H1 (cell line): ENCODE results near the gene CORO7. TPM values are rescaled to one million over a fixed set of nuclear protein-coding genes. Genes with fewer than 3 reads are reported as not detected.

Source experiments
- BACH1 ChIP-seq: IDR thresholded peaks from 2 replicates; pipeline ENCODE4 v1.6.1; 2012; ENCODE audit warnings: low read length, improper control_type of control experiment
- BCL11A ChIP-seq, 2 experiments: IDR thresholded peaks; one replicate each; pipeline ENCODE4 v1.6.1; 2011; ENCODE audit warnings: low read depth in 2 of 2, low read length in 2 of 2, mild to moderate bottlenecking in 2 of 2
- CBX5 ChIP-seq: fragments of 300-800, 300-1000 bp; sonication (generic); IDR thresholded peaks from 2 replicates; pipeline ENCODE4 v1.7.1; 2016; ENCODE audit warnings: antibody characterized with exemption, low read length, low read depth
- CEBPB ChIP-seq: IDR thresholded peaks from 2 replicates; pipeline ENCODE4 v1.6.1; 2012; ENCODE audit warnings: low read depth, low read length
- CHD1 ChIP-seq: IDR thresholded peaks from 2 replicates; pipeline ENCODE4 v1.6.1; 2012; ENCODE audit warnings: low read depth, low read length, improper control_type of control experiment
- CREB1 ChIP-seq: IDR thresholded peaks from 2 replicates; pipeline ENCODE4 v1.6.1; 2012; ENCODE audit warnings: inconsistent platforms
- HDAC2 ChIP-seq, 2 experiments: fragments of 300-600 bp in 1 of 2; sonication (generic) in 1 of 2; IDR thresholded peaks; 2 replicates each; pipeline ENCODE4 v1.6.1; 2011 to 2012; ENCODE audit warnings: low read depth in 2 of 2, low read length in 2 of 2, mild to moderate bottlenecking in 2 of 2, moderate library complexity in 2 of 2, borderline replicate concordance in 1 of 2, inconsistent platforms in 1 of 2
- KDM1A ChIP-seq: fragments of 200-600, 300-600 bp; sonication (generic); IDR thresholded peaks from 2 replicates; pipeline ENCODE4 v1.7.1; 2016; ENCODE audit warnings: mild to moderate bottlenecking, low read length, borderline replicate concordance
- KDM5A ChIP-seq: fragments of 200-600 bp; IDR thresholded peaks from 2 replicates; pipeline ENCODE4 v1.7.1; 2012; ENCODE audit warnings: mild to moderate bottlenecking, low read length, inconsistent platforms, mixed read lengths
- MAFK ChIP-seq: IDR thresholded peaks from 2 replicates; pipeline ENCODE4 v1.6.1; 2012; ENCODE audit warnings: low read depth, mild to moderate bottlenecking, improper control_type of control experiment, low read length
- NANOG ChIP-seq: IDR thresholded peaks from 2 replicates; pipeline ENCODE4 v1.6.1; 2011; ENCODE audit warnings: low read length, low read depth, mild to moderate bottlenecking, inconsistent platforms; ENCODE audit not compliant: insufficient read depth, poor library complexity, severe bottlenecking
- NRF1 ChIP-seq: IDR thresholded peaks from 2 replicates; pipeline ENCODE4 v1.6.1; 2011; ENCODE audit warnings: mild to moderate bottlenecking, low read depth, low read length, improper control_type of control experiment
- PHF8 ChIP-seq: fragments of 200-600 bp; sonication (generic); conservative IDR thresholded peaks from 2 replicates; pipeline ENCODE4 v1.7.1; 2012; ENCODE audit warnings: low read depth, mild to moderate bottlenecking, inconsistent platforms, low read length, moderate library complexity
- RBBP5 ChIP-seq: IDR thresholded peaks from 2 replicates; pipeline ENCODE4 v1.7.1; 2012; ENCODE audit warnings: low read depth, mild to moderate bottlenecking, inconsistent platforms, low read length, moderate library complexity, borderline replicate concordance
- RNF2 ChIP-seq: fragments of 200-900, 300-1000 bp; sonication (generic); IDR thresholded peaks from 2 replicates; pipeline ENCODE4 v1.7.1; 2016; ENCODE audit warnings: borderline replicate concordance, low read depth, mild to moderate bottlenecking, antibody characterized with exemption, low read length; ENCODE audit not compliant: poor library complexity, severe bottlenecking; ENCODE audit errors: missing control alignments
- SIN3A ChIP-seq, 2 experiments: IDR thresholded peaks in 1 of 2; conservative IDR thresholded peaks in 1 of 2; 2 replicates each; pipeline ENCODE4 v1.6.1; 2011 to 2012; ENCODE audit warnings: low read length in 2 of 2, improper control_type of control experiment in 1 of 2, low read depth in 1 of 2, mild to moderate bottlenecking in 1 of 2
- SIRT6 ChIP-seq: IDR thresholded peaks from one replicate; pipeline ENCODE4 v1.7.1; 2012; ENCODE audit warnings: low read length, inconsistent platforms
- SP1 ChIP-seq: IDR thresholded peaks from 2 replicates; pipeline ENCODE4 v1.6.1; 2011; ENCODE audit warnings: low read depth, low read length
- SP2 ChIP-seq: IDR thresholded peaks from 2 replicates; pipeline ENCODE4 v1.6.1; 2012; ENCODE audit warnings: mild to moderate bottlenecking, low read length, inconsistent platforms
- TBP ChIP-seq: IDR thresholded peaks from 2 replicates; pipeline ENCODE4 v1.6.1; 2011; ENCODE audit warnings: low read depth, low read length, improper control_type of control experiment
- TCF12 ChIP-seq: IDR thresholded peaks from 2 replicates; pipeline ENCODE4 v1.6.1; 2011; ENCODE audit warnings: low read depth, mild to moderate bottlenecking, low read length
- TEAD4 ChIP-seq: IDR thresholded peaks from 2 replicates; pipeline ENCODE4 v1.6.1; 2012; ENCODE audit warnings: low read depth, low read length, inconsistent platforms, mixed read lengths
- USF2 ChIP-seq: IDR thresholded peaks from 2 replicates; pipeline ENCODE4 v1.6.1; 2011; ENCODE audit warnings: low read length, improper control_type of control experiment
- polyA plus RNA-seq, 7 experiments: library from polyadenylated mRNA; depleted of rRNA in 3 of 7; stranded (reverse) in 5 of 7; unstranded in 2 of 7; fragments of >200 nt in 5 of 7; fragments of 200-250 nt in 2 of 7; gene quantifications; 1 replicate in 5 of 7; 2 replicates in 1 of 7; 4 replicates in 1 of 7; pipeline versions ENCODE4 v1.2.1 to v1.2.3, GENCODE V29; 2011 to 2013; ENCODE audit warnings: missing spikeins in 2 of 7, mixed read lengths in 2 of 7
- total RNA-seq: library from RNA; stranded (reverse); fragmentation: NEBNext Ultra II Directional; extraction: Animal tissue kit (Norgen Biotek cat#: 25700); gene quantifications from 2 replicates; pipeline ENCODE4 v1.2.1, GENCODE V29; 2021

CORO7 gene
- total and polyA plus RNA-seq, 2 of the 8 experiments (the other 6 are each of a cell fraction or from before 2014, with no cell fraction given): 25.2 to 29.8 TPM

- no peak for TF ChIP-seq RNF2
- TF ChIP-seq MAFK: no peak
- TF ChIP-seq TEAD4: peak; percentile 97
- no peak for TF ChIP-seq BACH1
- TF ChIP-seq SP1: peak; percentile 81
- TF ChIP-seq CREB1: no peak
- TF ChIP-seq CBX5: no peak
- TF ChIP-seq HDAC2 (IDR thresholded peaks at IDR 0.05; ENCODE audit: borderline replicate concordance in 1 of 2, low read depth in 2 of 2, low read length in 2 of 2): no peak
- no peak for TF ChIP-seq SP2
- peak; percentile 97; the same call in 1 of the 2 replicates for TF ChIP-seq RBBP5
- TF ChIP-seq BCL11A (IDR thresholded peaks at IDR 0.05; ENCODE audit: low read depth in 2 of 2, low read length in 2 of 2): no peak
- TF ChIP-seq PHF8: peak; percentile 43; the same call in 1 of the 2 replicates
- peak; percentile 35 for TF ChIP-seq TBP
- TF ChIP-seq KDM1A: 0 out of 2 replicates have a peak, but pooled peaks have one; percentile 36
- peak; percentile 99 for TF ChIP-seq TCF12
- no peak for TF ChIP-seq SIRT6
- TF ChIP-seq CEBPB: no peak
- no peak for TF ChIP-seq NANOG
- TF ChIP-seq CHD1: no peak
- TF ChIP-seq NRF1: no peak
- TF ChIP-seq SIN3A (conservative IDR thresholded peaks at IDR 0.05 in 1 of 2, IDR thresholded peaks at IDR 0.05 in 1 of 2; ENCODE audit: low read depth in 1 of 2, low read length in 2 of 2): no peak
- TF ChIP-seq KDM5A: no peak
- peak; percentile 79 for TF ChIP-seq USF2
Measured at GRCh38 chr16:4392382-4393239, 23.8 kb downstream of the CORO7 start (continued).
